H1 (cell line): ENCODE results near the gene CPEB3. TPM values are rescaled to one million over a fixed set of nuclear protein-coding genes. Genes with fewer than 3 reads are reported as not detected.

ENCODE experiments used
- CTCF ChIA-PET: fragments of 300-600 bp; sonication (Branson Sonifier 250); formaldehyde crosslinking; loops from one replicate; lab custom pipeline; 2021; ENCODE audit not compliant: partially characterized antibody; lab: Charles Lee
- POLR2A ChIA-PET: fragments of 300-600 bp; sonication (Branson Sonifier 250); formaldehyde crosslinking; loops from one replicate; lab custom pipeline; 2021; ENCODE audit warnings: inconsistent platforms; ENCODE audit not compliant: partially characterized antibody; lab: Charles Lee
- DNase-seq, 2 experiments: peaks; one replicate each; pipeline versions ENCODE4 v3.0.0 to v3.0.0-alpha.2; 2010 to 2022; ENCODE audit warnings: low spot score in 2 of 2, low read depth in 1 of 2, mixed read lengths in 1 of 2
- FAIRE-seq: peaks from 2 replicates; lab custom pipeline; 2011; peaks lifted over from hg19 to GRCh38; lab: Jason Lieb, UNC
- H2AFZ ChIP-seq: 2 replicates; pipeline ENCODE4 v1.8.1; 2012; ENCODE audit warnings: low read length, inconsistent platforms
- H2AK5ac ChIP-seq: 2 replicates; pipeline ENCODE4 v1.6.1; 2013; ENCODE audit warnings: low read depth, low read length
- H2BK120ac ChIP-seq: replicated peaks from 2 replicates; pipeline ENCODE3; 2013; ENCODE audit warnings: low read depth, low read length, inconsistent platforms
- H2BK12ac ChIP-seq: 2 replicates; pipeline ENCODE4 v1.6.1; 2013; ENCODE audit warnings: low read depth, low read length
- H2BK15ac ChIP-seq: 2 replicates; pipeline ENCODE4 v1.6.1; 2013; ENCODE audit warnings: low read length
- H2BK20ac ChIP-seq: 2 replicates; pipeline ENCODE4 v1.6.1; 2013; ENCODE audit warnings: low read length
- H2BK5ac ChIP-seq: 2 replicates; pipeline ENCODE4 v1.6.1; 2013; ENCODE audit warnings: low read depth, low read length
- H3K14ac ChIP-seq: 2 replicates; pipeline ENCODE4 v1.6.1; 2013; ENCODE audit warnings: inconsistent platforms; ENCODE audit not compliant: insufficient read length
- H3K18ac ChIP-seq: 2 replicates; pipeline ENCODE4 v1.6.1; 2013; ENCODE audit warnings: low read length; ENCODE audit errors: extremely low read depth
- H3K23ac ChIP-seq: 2 replicates; pipeline ENCODE4 v1.6.1; 2013; ENCODE audit warnings: inconsistent platforms; ENCODE audit not compliant: insufficient read length
- H3K23me2 ChIP-seq: 2 replicates; pipeline ENCODE4 v1.6.1; 2013; ENCODE audit warnings: low read depth, low read length
- H3K27ac ChIP-seq: 2 replicates; pipeline ENCODE4 v1.6.1; 2011; ENCODE audit warnings: low read depth, low read length, inconsistent platforms
- H3K27me3 ChIP-seq, 4 experiments: replicated peaks in 1 of 4; 1 replicate in 1 of 4; 2 replicates in 3 of 4; pipeline versions ENCODE4 v1.6.1 to v1.8.1; 2011 to 2013; ENCODE audit warnings: low read length in 3 of 4, mild to moderate bottlenecking in 3 of 4, inconsistent platforms in 2 of 4, mixed read lengths in 2 of 4, moderate library complexity in 1 of 4; ENCODE audit not compliant: control insufficient read depth in 3 of 4, insufficient read depth in 3 of 4; ENCODE audit errors: extremely low read depth in 1 of 4
- H3K36me3 ChIP-seq, 4 experiments: 2 replicates each; pipeline versions ENCODE4 v1.6.1 to v1.8.1; 2011 to 2013; ENCODE audit warnings: mild to moderate bottlenecking in 4 of 4, low read length in 3 of 4, moderate library complexity in 2 of 4, control low read depth in 1 of 4, inconsistent platforms in 1 of 4; ENCODE audit not compliant: insufficient read depth in 4 of 4, control insufficient read depth in 2 of 4
- H3K4ac ChIP-seq: replicated peaks from 2 replicates; pipeline ENCODE3; 2013; ENCODE audit warnings: low read length, low read depth, mixed read lengths, inconsistent platforms; ENCODE audit not compliant: insufficient read length
- H3K4me1 ChIP-seq, 4 experiments: replicated peaks in 1 of 4; 1 replicate in 1 of 4; 2 replicates in 3 of 4; pipeline versions ENCODE4 v1.6.1 to v1.8.1; 2011 to 2013; ENCODE audit warnings: low read length in 3 of 4, inconsistent platforms in 2 of 4, mixed read lengths in 1 of 4; ENCODE audit not compliant: insufficient read depth in 4 of 4, control insufficient read depth in 3 of 4
- H3K4me2 ChIP-seq, 2 experiments: 2 replicates each; pipeline versions ENCODE4 v1.6.1 to v1.8.1; 2011 to 2013; ENCODE audit warnings: low read depth in 2 of 2, low read length in 2 of 2, control low read depth in 1 of 2, inconsistent platforms in 1 of 2, mild to moderate bottlenecking in 1 of 2; ENCODE audit not compliant: insufficient read depth in 1 of 2
- H3K4me3 ChIP-seq, 4 experiments: fragments of 200-600, 300-600 bp in 1 of 4; sonication (generic), shearing (Covaris generic), sonication (Bioruptor Twin) in 1 of 4; 2 replicates each; pipeline versions ENCODE4 v1.5.1 to v1.8.1; 2011 to 2016; ENCODE audit warnings: low read length in 4 of 4, low read depth in 3 of 4, control low read depth in 2 of 4, inconsistent platforms in 2 of 4, mild to moderate bottlenecking in 2 of 4, mixed read lengths in 1 of 4, moderate library complexity in 1 of 4; ENCODE audit not compliant: insufficient read depth in 2 of 4; ENCODE audit errors: extremely low read depth in 1 of 4
- H3K56ac ChIP-seq: replicated peaks from 2 replicates; pipeline ENCODE3; 2013; ENCODE audit warnings: low read depth, mild to moderate bottlenecking, mixed read lengths, low read length, inconsistent platforms; ENCODE audit not compliant: insufficient read length
- H3K79me1 ChIP-seq: 2 replicates; pipeline ENCODE4 v1.6.1; 2013; ENCODE audit warnings: low read depth, low read length, control low read depth
- H3K79me2 ChIP-seq, 2 experiments: 2 replicates each; pipeline versions ENCODE4 v1.6.1 to v1.8.1; 2012 to 2013; ENCODE audit warnings: low read length in 2 of 2, mild to moderate bottlenecking in 2 of 2, inconsistent platforms in 1 of 2; ENCODE audit not compliant: insufficient read depth in 2 of 2, control insufficient read depth in 1 of 2
- H3K9ac ChIP-seq, 4 experiments: replicated peaks in 1 of 4; 1 replicate in 1 of 4; 2 replicates in 3 of 4; pipeline versions ENCODE4 v1.6.1 to v1.8.1; 2011 to 2013; ENCODE audit warnings: low read depth in 3 of 4, low read length in 3 of 4, control low read depth in 2 of 4, mild to moderate bottlenecking in 2 of 4, moderate library complexity in 2 of 4, inconsistent platforms in 1 of 4; ENCODE audit errors: extremely low read depth in 1 of 4
- H3K9me3 ChIP-seq, 2 experiments: 2 replicates each; pipeline versions ENCODE4 v1.6.1 to v1.8.1; 2012 to 2013; ENCODE audit warnings: mild to moderate bottlenecking in 2 of 2, moderate library complexity in 2 of 2, control low read depth in 1 of 2, inconsistent platforms in 1 of 2, low read depth in 1 of 2, low read length in 1 of 2, mixed read lengths in 1 of 2; ENCODE audit not compliant: insufficient read depth in 2 of 2
- H4K20me1 ChIP-seq, 2 experiments: replicated peaks in 1 of 2; 2 replicates each; pipeline versions ENCODE3 to v1.8.1; 2011 to 2013; ENCODE audit warnings: inconsistent platforms in 2 of 2, low read length in 2 of 2, mild to moderate bottlenecking in 1 of 2; ENCODE audit not compliant: insufficient read depth in 2 of 2, control insufficient read depth in 1 of 2
- H4K5ac ChIP-seq: 2 replicates; pipeline ENCODE4 v1.6.1; 2013; ENCODE audit warnings: low read length, low read depth, mixed read lengths, inconsistent platforms; ENCODE audit not compliant: insufficient read length
- H4K8ac ChIP-seq: 2 replicates; pipeline ENCODE4 v1.8.0; 2013; ENCODE audit warnings: mild to moderate bottlenecking, moderate library complexity, low read length, inconsistent platforms; ENCODE audit not compliant: insufficient read depth; ENCODE audit errors: extremely low read depth
- H4K91ac ChIP-seq: replicated peaks from 2 replicates; pipeline ENCODE3; 2013; ENCODE audit warnings: low read length, mixed read lengths, inconsistent platforms; ENCODE audit not compliant: insufficient read length
- NANOG ChIP-seq: IDR thresholded peaks from 2 replicates; pipeline ENCODE4 v1.6.1; 2011; ENCODE audit warnings: low read length, low read depth, mild to moderate bottlenecking, inconsistent platforms; ENCODE audit not compliant: insufficient read depth, poor library complexity, severe bottlenecking
- RAD21 ChIP-seq, 2 experiments: IDR thresholded peaks in 1 of 2; conservative IDR thresholded peaks in 1 of 2; 2 replicates each; pipeline ENCODE4 v1.6.1; 2011; ENCODE audit warnings: low read depth in 2 of 2, low read length in 2 of 2, improper control_type of control experiment in 1 of 2, inconsistent platforms in 1 of 2, mild to moderate bottlenecking in 1 of 2, moderate library complexity in 1 of 2
- SIN3A ChIP-seq, 2 experiments: IDR thresholded peaks in 1 of 2; conservative IDR thresholded peaks in 1 of 2; 2 replicates each; pipeline ENCODE4 v1.6.1; 2011 to 2012; ENCODE audit warnings: low read length in 2 of 2, improper control_type of control experiment in 1 of 2, low read depth in 1 of 2, mild to moderate bottlenecking in 1 of 2
- WGBS, 2 experiments: shearing (Covaris generic) in 1 of 2; methylation state at CpG; one replicate each; pipeline versions ENCODE4 v1.1.6 to v1.1.7; 2013 to 2015; ENCODE audit warnings: low lambda C conversion rate in 2 of 2, mixed read lengths in 2 of 2, inconsistent platforms in 1 of 2, low coverage in 1 of 2, missing lambda C conversion rate in 1 of 2; ENCODE audit not compliant: insufficient replicate concordance in 2 of 2, insufficient coverage in 1 of 2, insufficient read length in 1 of 2; ENCODE audit errors: extremely low coverage in 1 of 2, missing lambda C conversion rate in 1 of 2; 5-methylcytosine and 5-hydroxymethylcytosine counted together
- polyA plus RNA-seq, 7 experiments: library from polyadenylated mRNA; depleted of rRNA in 3 of 7; stranded (reverse) in 5 of 7; unstranded in 2 of 7; fragments of >200 nt in 5 of 7; fragments of 200-250 nt in 2 of 7; gene quantifications; 1 replicate in 5 of 7; 2 replicates in 1 of 7; 4 replicates in 1 of 7; pipeline versions ENCODE4 v1.2.1 to v1.2.3, GENCODE V29; 2011 to 2013; ENCODE audit warnings: missing spikeins in 2 of 7, mixed read lengths in 2 of 7
- total RNA-seq: library from RNA; stranded (reverse); fragmentation: NEBNext Ultra II Directional; extraction: Animal tissue kit (Norgen Biotek cat#: 25700); gene quantifications from 2 replicates; pipeline ENCODE4 v1.2.1, GENCODE V29; 2021
- TF ChIP-seq, protein P1 (sequence below), 3 experiments: IDR thresholded peaks; 1 replicate in 2 of 3; 2 replicates in 1 of 3; pipeline versions ENCODE4 v1.5.1 to v1.6.1; 2011; ENCODE audit warnings: low read length in 3 of 3, mild to moderate bottlenecking in 3 of 3, inconsistent platforms in 2 of 3, low read depth in 1 of 3, moderate library complexity in 1 of 3; ENCODE audit not compliant: insufficient read depth in 1 of 3; ENCODE audit errors: control extremely low read depth in 1 of 3

The CPEB3 gene
- total and polyA plus RNA-seq, 2 of the 8 experiments (the other 6 are each of a cell fraction or from before 2014, with no cell fraction given): 0.39 to 1.7 TPM

DNA sequence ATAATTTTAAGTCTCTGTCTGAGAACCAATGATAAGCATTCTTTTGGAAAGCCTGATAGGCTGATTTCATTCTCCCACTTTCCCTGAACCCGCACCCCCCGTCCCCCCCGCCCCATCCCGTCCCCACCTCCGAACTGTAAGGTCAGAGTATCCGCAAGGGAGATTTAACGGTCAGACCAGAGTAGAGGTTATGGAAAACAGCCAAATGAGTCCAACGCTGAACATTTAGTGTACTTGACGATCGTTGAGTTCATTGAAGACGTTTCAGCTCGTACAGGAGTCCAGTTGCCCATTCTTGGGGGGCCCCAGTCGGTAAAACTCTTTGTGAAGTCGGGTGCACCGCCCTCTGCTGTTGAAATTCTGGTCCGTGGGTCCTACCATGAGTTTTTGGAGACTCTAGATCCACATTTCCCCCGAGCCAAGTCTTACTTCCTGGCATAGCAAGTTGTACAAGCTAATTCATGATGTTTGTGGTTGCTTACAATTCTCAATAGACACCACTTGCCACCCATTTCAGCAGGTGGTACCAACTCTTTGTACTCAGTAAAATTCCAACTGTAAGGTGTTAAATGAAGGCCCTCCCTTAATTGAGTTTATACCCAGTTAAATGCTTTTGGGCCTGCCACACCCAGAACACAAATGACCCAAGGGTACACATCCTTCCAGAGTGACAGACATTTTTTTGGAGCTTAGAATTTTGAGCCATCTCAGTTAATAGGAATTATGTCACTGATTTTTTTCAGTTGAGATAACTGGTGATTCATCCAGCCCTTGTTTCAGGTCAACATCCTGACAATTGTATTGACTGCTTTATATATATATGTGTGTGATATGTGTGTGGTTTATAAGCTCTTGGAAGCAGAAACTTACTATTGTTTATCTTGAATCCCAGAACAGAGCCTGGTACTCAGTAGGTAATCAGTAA, 1.3 kb upstream of the CPEB3 start:
- H2AK5ac ChIP-seq: no peak overlapping the region
- H3K79me1 ChIP-seq: peaks cover 3% of the 10 kb centered on the region
- no peak overlapping the region for H3K23ac ChIP-seq
- H2BK20ac ChIP-seq: no peak overlapping the region
- peaks cover 2 to 8% (median 6%) of the 10 kb centered on the region in 4 experiments; a peak in 6 of 8 replicates for H3K36me3 ChIP-seq
- H3K4me2 ChIP-seq: peak overlapping the region; percentile 66 to 81
- no peak for DNase-seq
- H4K8ac ChIP-seq: no peak overlapping the region
- no peak overlapping the region for H2BK5ac ChIP-seq
- H3K9ac ChIP-seq: peak overlapping the region; percentile 25 to 82 (median 44); a peak in 5 of 7 replicates
- TF ChIP-seq, protein P1, sequence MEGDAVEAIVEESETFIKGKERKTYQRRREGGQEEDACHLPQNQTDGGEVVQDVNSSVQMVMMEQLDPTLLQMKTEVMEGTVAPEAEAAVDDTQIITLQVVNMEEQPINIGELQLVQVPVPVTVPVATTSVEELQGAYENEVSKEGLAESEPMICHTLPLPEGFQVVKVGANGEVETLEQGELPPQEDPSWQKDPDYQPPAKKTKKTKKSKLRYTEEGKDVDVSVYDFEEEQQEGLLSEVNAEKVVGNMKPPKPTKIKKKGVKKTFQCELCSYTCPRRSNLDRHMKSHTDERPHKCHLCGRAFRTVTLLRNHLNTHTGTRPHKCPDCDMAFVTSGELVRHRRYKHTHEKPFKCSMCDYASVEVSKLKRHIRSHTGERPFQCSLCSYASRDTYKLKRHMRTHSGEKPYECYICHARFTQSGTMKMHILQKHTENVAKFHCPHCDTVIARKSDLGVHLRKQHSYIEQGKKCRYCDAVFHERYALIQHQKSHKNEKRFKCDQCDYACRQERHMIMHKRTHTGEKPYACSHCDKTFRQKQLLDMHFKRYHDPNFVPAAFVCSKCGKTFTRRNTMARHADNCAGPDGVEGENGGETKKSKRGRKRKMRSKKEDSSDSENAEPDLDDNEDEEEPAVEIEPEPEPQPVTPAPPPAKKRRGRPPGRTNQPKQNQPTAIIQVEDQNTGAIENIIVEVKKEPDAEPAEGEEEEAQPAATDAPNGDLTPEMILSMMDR (IDR thresholded peaks at IDR 0.05; ENCODE audit: control extremely low read depth in 1 of 3, insufficient read depth in 1 of 3, low read depth in 1 of 3, low read length in 3 of 3): peak; percentile 30 to 41 (median 33)
- TF ChIP-seq NANOG (no peak), RAD21 (IDR thresholded peaks at IDR 0.05 in 1 of 2, conservative IDR thresholded peaks at IDR 0.05 in 1 of 2; ENCODE audit: low read depth in 2 of 2, low read length in 2 of 2) (peak; percentile 19 to 32; a peak in 3 of 4 replicates), SIN3A (conservative IDR thresholded peaks at IDR 0.05 in 1 of 2, IDR thresholded peaks at IDR 0.05 in 1 of 2; ENCODE audit: low read depth in 1 of 2, low read length in 2 of 2) (0 out of 4 replicates have a peak, but pooled peaks of 1 of the 2 experiments have one; percentile 8)
- no peak overlapping the region for H2AFZ ChIP-seq
- no peak overlapping the region for H4K91ac ChIP-seq
- H3K4me3 ChIP-seq: peak overlapping the region; percentile 72 to 99 (median 87)
- 5% methylated on average over 14 of the region's 17 CpGs; no CpG with 5 or more reads in 1 of the 2 experiments for WGBS, 2 experiments
- peaks cover 5% of the 10 kb centered on the region; the same call in 1 of the 2 replicates for H3K23me2 ChIP-seq
- H3K27ac ChIP-seq: no peak overlapping the region
- H3K18ac ChIP-seq: no peak overlapping the region
- no peak overlapping the region for H3K56ac ChIP-seq
- H3K79me2 ChIP-seq: peaks cover 11 to 61% of the 10 kb centered on the region in 2 experiments
- no peak overlapping the region for H4K5ac ChIP-seq
- H2BK12ac ChIP-seq: no peak overlapping the region
- no peak overlapping the region for H3K14ac ChIP-seq
- H3K4ac ChIP-seq: no peak overlapping the region
- no peaks in the 10 kb centered on the region for H3K9me3 ChIP-seq
- POLR2A ChIA-PET: interaction anchor here (0.8 to 1.7 kb wide), 5 partner anchors 12 to 205 kb away, joined by 3 to 7 read pairs (median 4); no protein-coding TSS in a partner anchor
- no peaks in the 10 kb centered on the region for H4K20me1 ChIP-seq
- CTCF ChIA-PET: interaction anchor here (0.7 to 4.9 kb wide), 16 partner anchors 8 to 226 kb away, joined by 3 to 52 read pairs (median 5); no protein-coding TSS in a partner anchor
- no peak overlapping the region for H2BK15ac ChIP-seq
- no peak for FAIRE-seq
- no peaks in the 10 kb centered on the region; a peak in 2 of 7 replicates for H3K4me1 ChIP-seq
- H2BK120ac ChIP-seq: no peak overlapping the region
- no peaks in the 10 kb centered on the region for H3K27me3 ChIP-seq
